ENCODE data around the gene ABCB1.

ABCB1 gene

GRCh38 chr7:87511510-87511909 is 89.2 kb downstream of the ABCB1 start:
- no peaks in the 10 kb centered on the region for H3K4me1 Mint-ChIP-seq (ENCODE audit: low read depth)
- no peaks in the 10 kb centered on the region for H3K27me3 Mint-ChIP-seq
- H3K9me3 Mint-ChIP-seq (ENCODE audit: low read depth): no peaks in the 10 kb centered on the region
- no peak overlapping the region for H3K4me3 Mint-ChIP-seq
- H3K27ac Mint-ChIP-seq: no peak overlapping the region
- H3K36me3 Mint-ChIP-seq: peaks cover 9% of the 10 kb centered on the region

- H3K4me1 Mint-ChIP-seq (ENCODE audit: low read depth): no peaks in the 10 kb centered on the region
- no peak overlapping the region for H3K4me3 Mint-ChIP-seq
- H3K27ac Mint-ChIP-seq: no peak overlapping the region
- H3K36me3 Mint-ChIP-seq: peaks cover 12% of the 10 kb centered on the region
- no peaks in the 10 kb centered on the region for H3K27me3 Mint-ChIP-seq
- no peaks in the 10 kb centered on the region for H3K9me3 Mint-ChIP-seq (ENCODE audit: low read depth)
These were observed 90.2 kb downstream of the ABCB1 start for GRCh38 chr7:87510411-87510875.

- H3K4me3 Mint-ChIP-seq: no peak overlapping the region
- H3K36me3 Mint-ChIP-seq: peaks cover 3% of the 10 kb centered on the region
- no peaks in the 10 kb centered on the region for H3K27me3 Mint-ChIP-seq
- no peaks in the 10 kb centered on the region for H3K4me1 Mint-ChIP-seq (ENCODE audit: low read depth)
- no peak overlapping the region for H3K27ac Mint-ChIP-seq
- no peaks in the 10 kb centered on the region for H3K9me3 Mint-ChIP-seq (ENCODE audit: low read depth)
These were observed 93.2 kb downstream of the ABCB1 start for GRCh38 chr7:87507446-87507845.

GRCh38 chr7:87506246-87507180 is 94.2 kb downstream of the ABCB1 start:
- Mint-ChIP-seq H3K9me3 (ENCODE audit: low read depth) (no peaks in the 10 kb centered on the region), H3K4me1 (ENCODE audit: low read depth) (no peaks in the 10 kb centered on the region), H3K4me3 (no peak overlapping the region), H3K36me3 (peaks cover 5% of the 10 kb centered on the region), H3K27me3 (no peaks in the 10 kb centered on the region), H3K27ac (no peak overlapping the region)

- H3K27ac Mint-ChIP-seq: no peak overlapping the region
- peaks cover 9% of the 10 kb centered on the region for H3K36me3 Mint-ChIP-seq
- H3K9me3 Mint-ChIP-seq (ENCODE audit: low read depth): no peaks in the 10 kb centered on the region
- H3K4me3 Mint-ChIP-seq: no peak overlapping the region
- H3K27me3 Mint-ChIP-seq: no peaks in the 10 kb centered on the region
- H3K4me1 Mint-ChIP-seq (ENCODE audit: low read depth): no peaks in the 10 kb centered on the region
These were observed 95.0 kb downstream of the ABCB1 start for GRCh38 chr7:87505557-87506245.

GRCh38 chr7:87505122-87505521 is 95.6 kb downstream of the ABCB1 start:
- no peaks in the 10 kb centered on the region for H3K4me1 Mint-ChIP-seq (ENCODE audit: low read depth)
- no peaks in the 10 kb centered on the region for H3K9me3 Mint-ChIP-seq (ENCODE audit: low read depth)
- H3K36me3 Mint-ChIP-seq: peaks cover 10% of the 10 kb centered on the region
- H3K27me3 Mint-ChIP-seq: no peaks in the 10 kb centered on the region
- no peak overlapping the region for H3K27ac Mint-ChIP-seq
- no peak overlapping the region for H3K4me3 Mint-ChIP-seq

GRCh38 chr7:87499494-87499893 is 101.2 kb downstream of the ABCB1 start:
- Mint-ChIP-seq H3K27ac (no peak overlapping the region), H3K9me3 (ENCODE audit: low read depth) (no peaks in the 10 kb centered on the region), H3K27me3 (peaks cover 2% of the 10 kb centered on the region), H3K36me3 (peaks cover 7% of the 10 kb centered on the region), H3K4me3 (no peak overlapping the region), H3K4me1 (ENCODE audit: low read depth) (no peaks in the 10 kb centered on the region)

GRCh38 chr7:87498893-87499292 is 101.8 kb downstream of the ABCB1 start:
- Mint-ChIP-seq H3K9me3 (ENCODE audit: low read depth) (no peaks in the 10 kb centered on the region), H3K36me3 (peaks cover 7% of the 10 kb centered on the region), H3K4me3 (no peak overlapping the region), H3K4me1 (ENCODE audit: low read depth) (no peaks in the 10 kb centered on the region), H3K27me3 (peaks cover 2% of the 10 kb centered on the region), H3K27ac (no peak overlapping the region)

GRCh38 chr7:87497482-87497881 is 103.2 kb downstream of the ABCB1 start:
- H3K36me3 Mint-ChIP-seq: peaks cover 7% of the 10 kb centered on the region
- no peaks in the 10 kb centered on the region for H3K4me1 Mint-ChIP-seq (ENCODE audit: low read depth)
- no peak overlapping the region for H3K27ac Mint-ChIP-seq
- H3K27me3 Mint-ChIP-seq: peaks cover 2% of the 10 kb centered on the region
- no peaks in the 10 kb centered on the region for H3K9me3 Mint-ChIP-seq (ENCODE audit: low read depth)
- H3K4me3 Mint-ChIP-seq: no peak overlapping the region

GRCh38 chr7:87495366-87495765 is 105.3 kb downstream of the ABCB1 start:
- peaks cover 2% of the 10 kb centered on the region for H3K27me3 Mint-ChIP-seq
- no peak overlapping the region for H3K4me3 Mint-ChIP-seq
- peaks cover 6% of the 10 kb centered on the region for H3K9me3 Mint-ChIP-seq (ENCODE audit: low read depth)
- peaks cover 2% of the 10 kb centered on the region for H3K36me3 Mint-ChIP-seq
- H3K4me1 Mint-ChIP-seq (ENCODE audit: low read depth): no peaks in the 10 kb centered on the region
- H3K27ac Mint-ChIP-seq: no peak overlapping the region

- Mint-ChIP-seq H3K36me3 (peaks cover 4% of the 10 kb centered on the region), H3K4me3 (no peak overlapping the region), H3K27me3 (peaks cover 2% of the 10 kb centered on the region), H3K9me3 (ENCODE audit: low read depth) (peaks cover 8% of the 10 kb centered on the region), H3K4me1 (ENCODE audit: low read depth) (no peaks in the 10 kb centered on the region), H3K27ac (no peak overlapping the region)
These were observed 106.2 kb downstream of the ABCB1 start for GRCh38 chr7:87494454-87494853.

- peaks cover 20% of the 10 kb centered on the region for H3K27me3 Mint-ChIP-seq
- no peaks in the 10 kb centered on the region for H3K4me1 Mint-ChIP-seq (ENCODE audit: low read depth)
- H3K9me3 Mint-ChIP-seq (ENCODE audit: low read depth): no peaks in the 10 kb centered on the region
- H3K27ac Mint-ChIP-seq: no peak overlapping the region
- H3K4me3 Mint-ChIP-seq: no peak overlapping the region
- peaks cover 2% of the 10 kb centered on the region for H3K36me3 Mint-ChIP-seq
These were observed 117.6 kb downstream of the ABCB1 start for GRCh38 chr7:87483131-87483530.

- H3K27me3 Mint-ChIP-seq: peaks cover 22% of the 10 kb centered on the region
- H3K4me3 Mint-ChIP-seq: no peak overlapping the region
- H3K27ac Mint-ChIP-seq: no peak overlapping the region
- H3K36me3 Mint-ChIP-seq: peaks cover 2% of the 10 kb centered on the region
- no peaks in the 10 kb centered on the region for H3K9me3 Mint-ChIP-seq (ENCODE audit: low read depth)
- no peaks in the 10 kb centered on the region for H3K4me1 Mint-ChIP-seq (ENCODE audit: low read depth)
These were observed 118.6 kb downstream of the ABCB1 start for GRCh38 chr7:87482115-87482514.

- Mint-ChIP-seq H3K27me3 (peaks cover 25% of the 10 kb centered on the region), H3K4me1 (ENCODE audit: low read depth) (peaks cover 6% of the 10 kb centered on the region), H3K9me3 (ENCODE audit: low read depth) (no peaks in the 10 kb centered on the region), H3K4me3 (no peak overlapping the region), H3K27ac (no peak overlapping the region), H3K36me3 (peaks cover 2% of the 10 kb centered on the region)
These were observed 120.3 kb downstream of the ABCB1 start for GRCh38 chr7:87480386-87480785.

GRCh38 chr7:87479951-87480350 is 120.7 kb downstream of the ABCB1 start:
- peaks cover 9% of the 10 kb centered on the region for H3K4me1 Mint-ChIP-seq (ENCODE audit: low read depth)
- peaks cover 2% of the 10 kb centered on the region for H3K36me3 Mint-ChIP-seq
- no peak overlapping the region for H3K4me3 Mint-ChIP-seq
- H3K27me3 Mint-ChIP-seq: peaks cover 24% of the 10 kb centered on the region
- H3K9me3 Mint-ChIP-seq (ENCODE audit: low read depth): no peaks in the 10 kb centered on the region
- no peak overlapping the region for H3K27ac Mint-ChIP-seq

Data from activated naive CD8-positive, alpha-beta T cell (primary cell).